Renal pelvis (tissue), 12 donors: ENCODE measurements around the gene MLF2. TPM values are rescaled to one million over a fixed set of nuclear protein-coding genes. Genes with fewer than 3 reads are reported as not detected.

Source experiments
- DNase-seq: peaks from one replicate; pipeline ENCODE4 v3.0.0-alpha.2; 2013
- long read RNA-seq, 16 experiments: transcript quantifications; one replicate each; lab custom pipeline, GENCODE V29; 2026
- polyA plus RNA-seq, 3 donors: library from polyadenylated mRNA; unstranded; fragments of 120-200 nt; gene quantifications; one replicate each; pipeline ENCODE4 v1.2.1, GENCODE V29; 2013; ENCODE audit not compliant: insufficient read length in 3 of 3

Gene MLF2, protein sequence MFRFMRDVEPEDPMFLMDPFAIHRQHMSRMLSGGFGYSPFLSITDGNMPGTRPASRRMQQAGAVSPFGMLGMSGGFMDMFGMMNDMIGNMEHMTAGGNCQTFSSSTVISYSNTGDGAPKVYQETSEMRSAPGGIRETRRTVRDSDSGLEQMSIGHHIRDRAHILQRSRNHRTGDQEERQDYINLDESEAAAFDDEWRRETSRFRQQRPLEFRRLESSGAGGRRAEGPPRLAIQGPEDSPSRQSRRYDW
- polyA plus RNA-seq = 100 to 1,000 TPM; 213 to 247 (median 244) TPM
- long read RNA-seq, donor 1, transcript MLF2-201 (9 exons, 1,969 nt) = major isoform, 125 of 167 reads
- long read RNA-seq, donor 1, partial matches to known transcripts = 27 of 167 reads
- long read RNA-seq, donor 1, other reads (novel, unspliced or antisense) = 15 of 167 reads
- long read RNA-seq, donor 2, transcript MLF2-201 (9 exons, 1,969 nt) = major isoform, 131 of 187 reads
- long read RNA-seq, donor 2, partial matches to known transcripts = 51 of 187 reads
- long read RNA-seq, donor 2, other reads (novel, unspliced or antisense) = 5 of 187 reads
- long read RNA-seq, donor 3, transcript MLF2-201 (9 exons, 1,969 nt) = major isoform, 103 of 175 reads
- long read RNA-seq, donor 3, partial matches to known transcripts = 65 of 175 reads
- long read RNA-seq, donor 3, other reads (novel, unspliced or antisense) = 6 of 175 reads
- long read RNA-seq, donor 4, transcript MLF2-201 (9 exons, 1,969 nt) = major isoform, 131 of 1,407 reads
- long read RNA-seq, donor 4, partial matches to known transcripts = 1,206 of 1,407 reads
- long read RNA-seq, donor 4, other reads (novel, unspliced or antisense) = 67 of 1,407 reads
- long read RNA-seq, donor 5, transcript MLF2-201 (9 exons, 1,969 nt) = major isoform, 51 of 882 reads
- long read RNA-seq, donor 5, partial matches to known transcripts = 831 of 882 reads
- long read RNA-seq, donor 5, other reads (novel, unspliced or antisense) = 0 of 882 reads
- long read RNA-seq, donor 6, transcript MLF2-201 (9 exons, 1,969 nt) = major isoform, 114 of 234 reads
- long read RNA-seq, donor 6, partial matches to known transcripts = 101 of 234 reads
- long read RNA-seq, donor 6, other reads (novel, unspliced or antisense) = 19 of 234 reads
- long read RNA-seq, donor 7, transcript MLF2-201 (9 exons, 1,969 nt) = major isoform, 119 of 166 reads
- long read RNA-seq, donor 7, partial matches to known transcripts = 27 of 166 reads
- long read RNA-seq, donor 7, other reads (novel, unspliced or antisense) = 16 of 166 reads
- long read RNA-seq, donor 8, transcript MLF2-201 (9 exons, 1,969 nt) = major isoform, 35 of 751 reads
- long read RNA-seq, donor 8, partial matches to known transcripts = 702 of 751 reads
- long read RNA-seq, donor 8, other reads (novel, unspliced or antisense) = 14 of 751 reads
- long read RNA-seq, donor 9, transcript MLF2-201 (9 exons, 1,969 nt) = major isoform, 131 of 188 reads
- long read RNA-seq, donor 9, partial matches to known transcripts = 45 of 188 reads
- long read RNA-seq, donor 9, other reads (novel, unspliced or antisense) = 11 of 188 reads
- long read RNA-seq, donor 10, transcript MLF2-201 (9 exons, 1,969 nt) = major isoform, 91 of 1,658 reads
- long read RNA-seq, donor 10, partial matches to known transcripts = 1,495 of 1,658 reads
- long read RNA-seq, donor 10, other reads (novel, unspliced or antisense) = 70 of 1,658 reads
- long read RNA-seq, donor 11, transcript MLF2-201 (9 exons, 1,969 nt) = major isoform, 67 of 1,208 reads
- long read RNA-seq, donor 11, partial matches to known transcripts = 1,079 of 1,208 reads
- long read RNA-seq, donor 11, other reads (novel, unspliced or antisense) = 61 of 1,208 reads
- long read RNA-seq, donor 12, transcript MLF2-201 (9 exons, 1,969 nt) = major isoform, 110 of 171 reads
- long read RNA-seq, donor 12, partial matches to known transcripts = 41 of 171 reads
- long read RNA-seq, donor 12, other reads (novel, unspliced or antisense) = 17 of 171 reads
- long read RNA-seq, donor 13, transcript MLF2-201 (9 exons, 1,969 nt) = major isoform, 56 of 76 reads
- long read RNA-seq, donor 13, partial matches to known transcripts = 19 of 76 reads
- long read RNA-seq, donor 13, other reads (novel, unspliced or antisense) = 0 of 76 reads
- long read RNA-seq, donor 14 = 0 reads
- long read RNA-seq, donor 15, transcript MLF2-201 (9 exons, 1,969 nt) = major isoform, 184 of 1,877 reads
- long read RNA-seq, donor 15, partial matches to known transcripts = 854 of 1,877 reads
- long read RNA-seq, donor 15, other reads (novel, unspliced or antisense) = 835 of 1,877 reads
- long read RNA-seq, donor 16, transcript MLF2-201 (9 exons, 1,969 nt) = major isoform, 107 of 130 reads
- long read RNA-seq, donor 16, partial matches to known transcripts = 16 of 130 reads
- long read RNA-seq, donor 16, other reads (novel, unspliced or antisense) = 7 of 130 reads

DNA sequence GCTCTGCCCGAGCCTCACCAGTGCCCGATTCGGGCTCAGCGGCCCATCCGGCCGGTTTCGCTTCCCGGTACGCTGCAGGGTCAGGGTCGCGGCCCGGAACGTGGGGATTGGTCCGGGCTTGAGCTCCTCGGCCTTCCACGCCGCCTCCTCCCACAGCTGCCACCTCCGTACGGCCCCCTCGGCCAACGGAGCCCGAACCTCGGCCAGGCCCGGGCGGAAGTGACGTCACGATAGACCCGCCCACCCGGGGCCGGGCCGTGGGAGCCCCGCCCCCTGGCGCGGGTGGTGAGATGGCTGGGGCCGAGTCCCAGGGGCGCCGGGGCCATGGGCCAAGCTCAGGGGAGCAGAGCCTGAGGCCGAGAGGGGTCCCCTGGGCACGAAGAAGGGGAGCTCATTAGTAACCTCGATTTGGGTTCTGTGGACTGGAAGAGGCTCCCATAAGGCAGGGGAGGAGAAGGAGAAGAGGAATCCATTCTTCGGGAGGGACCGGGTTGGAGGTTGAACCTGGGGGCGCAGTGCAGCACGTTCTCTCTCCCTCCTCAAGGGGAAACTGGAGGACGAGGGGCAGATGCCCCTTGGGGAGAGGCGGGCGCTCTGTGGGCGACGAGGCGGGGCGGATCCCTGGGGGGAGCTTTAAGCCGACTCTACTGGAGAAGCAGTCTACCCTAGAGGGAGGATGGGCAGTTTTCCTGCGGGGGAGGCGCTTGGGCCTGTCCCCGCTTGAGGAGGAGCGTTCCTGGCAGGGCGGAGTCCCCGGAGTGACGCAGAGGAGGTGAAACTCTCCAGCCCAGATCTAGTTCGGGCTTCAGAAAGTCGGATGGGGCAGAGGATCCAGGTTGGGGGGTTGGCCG lies at the start of gene MLF2:
MLF2 (minus strand) TSS at position 221 of the 851 bp plus-strand sequence. CDS start 807 bp downstream, outside the sequence.
- DNase-seq = peak; percentile 99

DNA sequence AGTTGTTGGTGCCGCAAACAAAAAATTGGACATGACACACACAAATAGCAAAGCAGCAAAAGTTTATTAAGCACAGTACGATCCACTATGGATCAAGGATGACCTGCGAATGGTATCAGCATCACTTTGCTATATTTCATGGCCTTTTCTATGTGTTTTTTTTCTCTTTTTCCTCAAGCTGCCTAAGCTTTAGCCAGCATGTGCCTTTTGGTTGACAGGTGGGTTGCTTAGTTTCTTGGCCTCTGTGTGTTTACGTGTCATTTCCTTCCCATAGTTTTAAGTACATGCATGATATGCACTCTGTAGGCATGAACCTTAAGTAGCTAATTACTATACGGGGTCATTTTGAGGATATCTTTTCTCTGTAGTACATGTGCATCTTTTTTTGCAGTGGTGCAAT lies 46.2 kb upstream of the MLF2 start:
- no peak for DNase-seq

DNA sequence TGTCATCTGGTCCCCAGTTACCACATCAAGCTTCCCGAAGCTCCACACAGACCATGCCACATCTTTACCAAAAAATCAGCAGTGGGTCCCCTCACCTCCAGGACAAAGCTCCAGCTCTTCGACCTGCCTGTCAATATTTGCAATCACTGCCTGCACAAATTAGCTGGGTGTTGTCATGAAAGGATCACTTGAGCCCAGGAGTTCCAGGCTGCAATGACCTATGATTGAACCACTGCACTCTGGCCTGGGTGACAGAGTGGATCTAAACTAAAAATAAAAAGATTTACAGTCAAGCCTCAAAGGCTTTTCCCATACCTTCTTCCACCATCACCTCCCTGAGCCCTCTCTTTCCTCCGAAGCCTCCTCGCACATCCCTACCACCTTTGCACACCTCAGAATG lies 43.6 kb upstream of the MLF2 start:
- DNase-seq = no peak

DNA sequence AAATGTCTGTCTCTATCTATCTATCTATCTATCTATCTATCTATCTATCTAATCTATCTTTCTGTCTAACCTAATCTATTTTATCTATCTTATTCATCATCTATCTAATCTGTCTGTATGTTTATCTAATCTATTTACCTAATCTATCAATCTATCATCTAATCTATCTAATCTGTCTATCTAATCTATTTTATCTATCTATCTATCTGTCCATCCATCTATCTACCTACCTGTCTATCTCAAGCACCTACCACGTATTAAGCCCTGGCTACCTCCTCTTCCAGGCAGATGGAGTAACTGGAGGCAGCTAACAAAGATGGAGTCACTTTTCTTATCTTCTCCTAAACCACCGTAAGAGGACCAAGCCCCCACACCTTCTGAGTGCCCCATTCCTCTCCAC lies 42.1 kb upstream of the MLF2 start:
- DNase-seq = no peak

DNA sequence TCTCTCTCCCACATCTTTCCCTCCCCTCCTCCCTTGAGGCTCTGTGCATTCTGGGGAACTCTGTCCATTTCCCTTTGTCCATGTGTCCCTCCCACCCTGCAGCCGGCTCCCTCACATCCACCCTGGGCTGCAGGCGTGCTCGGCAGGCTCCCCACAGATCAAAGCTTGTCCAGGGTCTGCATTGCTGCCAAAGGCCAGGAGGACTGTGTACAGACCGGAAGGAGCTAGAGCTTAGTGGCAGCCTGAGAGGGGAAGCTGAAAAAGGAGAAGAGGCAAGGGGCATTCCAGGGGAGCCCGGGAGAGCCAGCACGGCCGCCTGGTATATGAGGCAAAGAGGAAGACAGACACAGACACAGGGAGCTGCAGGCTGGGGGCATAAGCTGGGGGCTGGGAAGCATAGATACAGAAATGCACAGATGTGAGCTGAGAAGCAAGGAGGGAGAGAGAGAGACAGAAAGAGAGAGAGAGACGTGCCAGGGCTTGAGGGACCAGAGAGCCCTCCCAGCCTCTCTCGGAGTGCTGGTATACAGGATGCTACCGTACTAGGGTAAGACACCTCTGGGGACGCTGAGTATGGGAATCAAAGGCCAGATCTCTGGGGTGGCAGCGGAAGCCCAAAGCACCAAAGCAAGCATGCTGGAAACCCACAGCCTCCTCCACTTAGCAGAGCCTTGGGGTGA lies 39.7 kb upstream of the MLF2 start:
- DNase-seq = peak; percentile 47

- no peak for DNase-seq
Observed at GRCh38 chr12:6791931-6792520, 39.1 kb upstream of the MLF2 start.

GRCh38 chr12:6790496-6791150 lies 37.7 kb upstream of the MLF2 start:
- DNase-seq = no peak

GRCh38 chr12:6788972-6789924 lies 36.3 kb upstream of the MLF2 start, which contains the start of gene CD4:
Gene CD4 (plus strand): TSS chr12:6789528. CDS start chr12:6800139, 10,611 bp downstream.
- DNase-seq = no peak

GRCh38 chr12:6787309-6787708 lies 34.4 kb upstream of the MLF2 start:
- DNase-seq = no peak

- DNase-seq = no peak
Observed at GRCh38 chr12:6786416-6787094, 33.6 kb upstream of the MLF2 start.

DNA sequence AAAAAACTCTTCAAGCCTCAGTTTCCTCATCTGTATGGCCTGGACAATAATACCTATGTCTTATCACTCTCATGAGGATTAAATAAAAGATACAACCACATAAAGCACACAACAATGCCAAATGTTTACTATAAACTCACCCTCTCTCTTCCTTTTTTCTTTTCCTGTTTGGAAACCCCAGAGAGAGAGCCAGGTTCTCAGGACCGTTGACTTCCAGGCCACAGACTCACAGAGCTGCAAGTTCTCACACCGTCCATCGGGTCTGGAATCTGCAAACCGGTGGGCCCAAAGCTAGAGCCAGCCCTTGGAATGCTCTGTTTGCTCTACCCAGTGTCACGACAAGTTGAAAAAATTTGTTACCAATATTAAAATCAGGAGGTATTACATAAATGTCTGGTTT lies 31.8 kb upstream of the MLF2 start:
- DNase-seq = no peak

DNA sequence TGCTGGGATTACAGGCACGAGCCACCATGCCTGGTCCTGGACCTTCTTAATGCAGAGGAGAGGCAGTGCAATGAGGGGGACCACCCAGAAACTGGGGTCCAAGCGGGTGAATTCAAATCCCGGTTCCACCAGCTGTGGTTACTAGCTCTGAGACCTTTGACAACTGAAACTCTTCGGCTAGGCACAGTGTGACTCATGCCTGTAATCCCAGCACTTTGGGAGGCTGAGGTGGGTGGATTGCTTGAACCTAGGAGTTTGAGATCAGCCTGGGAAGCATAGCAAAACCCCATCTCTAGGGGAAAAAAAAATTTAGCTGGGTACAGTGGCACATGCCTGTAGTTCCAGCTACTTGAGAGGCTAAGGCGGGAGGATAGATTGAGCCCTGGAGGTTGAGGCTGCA lies 31.4 kb upstream of the MLF2 start:
- no peak for DNase-seq

DNA sequence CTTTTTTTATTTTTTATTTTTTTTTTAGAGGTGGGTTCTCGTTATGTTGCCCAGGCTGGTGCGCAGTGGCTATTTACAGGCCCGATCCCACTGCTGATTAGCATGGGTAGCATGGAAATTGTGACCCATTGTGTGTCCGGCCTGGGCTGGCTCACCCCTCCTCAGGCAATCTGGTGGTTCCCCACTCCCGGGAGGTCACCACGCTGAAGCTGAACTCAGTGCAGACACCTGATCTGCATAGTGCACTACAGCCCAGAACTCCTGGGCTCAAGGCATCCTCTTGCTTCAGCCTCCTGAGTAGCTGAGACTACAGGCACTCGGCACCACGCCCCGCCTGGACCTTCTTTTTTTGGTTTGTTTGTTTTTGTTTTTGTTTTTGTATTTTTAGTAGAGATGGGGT lies 30.9 kb upstream of the MLF2 start:
- DNase-seq = no peak

DNA sequence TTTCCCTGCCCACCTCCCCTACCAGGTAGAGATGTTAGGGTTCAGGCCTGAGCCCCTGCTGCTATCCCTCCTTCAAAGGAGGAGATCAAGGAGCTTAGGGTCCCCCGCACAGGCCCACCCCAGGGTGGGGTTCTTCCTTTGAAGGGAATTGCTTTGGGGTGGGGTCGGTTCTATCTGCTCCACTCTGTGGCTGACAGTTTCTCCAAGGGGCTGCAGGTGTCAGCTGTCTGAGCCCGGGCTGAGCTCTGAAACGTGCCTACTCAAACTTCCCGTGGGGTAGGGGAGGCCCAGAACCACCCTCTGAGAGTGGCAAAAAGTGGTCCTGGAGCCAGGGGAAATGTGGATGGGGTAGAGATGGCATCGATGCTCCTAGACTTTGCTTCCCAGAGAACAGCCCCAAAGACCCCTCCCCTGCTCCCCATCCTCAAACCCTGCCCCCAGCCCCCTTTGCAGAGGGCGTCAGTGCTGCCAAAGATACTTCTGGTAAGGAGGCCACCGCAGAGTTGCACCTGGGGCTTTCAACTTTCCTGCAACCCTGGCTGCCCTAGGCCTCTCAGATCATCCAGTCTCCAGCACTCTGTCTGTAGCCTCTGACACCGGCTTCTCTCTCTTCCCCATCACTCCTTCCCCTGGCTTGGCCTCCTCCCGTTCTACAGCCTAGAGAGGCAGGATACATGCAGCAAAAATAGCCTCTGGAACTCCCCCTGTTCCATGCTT lies 30.1 kb upstream of the MLF2 start:
- no peak for DNase-seq
